MM.1S (cell line): ENCODE data around the gene SIRPG.

Source experiments
- EZH2phosphoT487 ChIP-seq: fragments of 300-600 bp; sonication (generic); IDR thresholded peaks from 2 replicates; pipeline ENCODE4 v1.6.1; 2018; ENCODE audit warnings: antibody characterized with exemption, low read length
- TF ChIP-seq, protein P1 (sequence below): fragments of 300-600 bp; sonication (generic); IDR thresholded peaks from 2 replicates; pipeline ENCODE4 v1.5.1; 2016; ENCODE audit warnings: antibody characterized with exemption, low read length, mixed read lengths

DNA sequence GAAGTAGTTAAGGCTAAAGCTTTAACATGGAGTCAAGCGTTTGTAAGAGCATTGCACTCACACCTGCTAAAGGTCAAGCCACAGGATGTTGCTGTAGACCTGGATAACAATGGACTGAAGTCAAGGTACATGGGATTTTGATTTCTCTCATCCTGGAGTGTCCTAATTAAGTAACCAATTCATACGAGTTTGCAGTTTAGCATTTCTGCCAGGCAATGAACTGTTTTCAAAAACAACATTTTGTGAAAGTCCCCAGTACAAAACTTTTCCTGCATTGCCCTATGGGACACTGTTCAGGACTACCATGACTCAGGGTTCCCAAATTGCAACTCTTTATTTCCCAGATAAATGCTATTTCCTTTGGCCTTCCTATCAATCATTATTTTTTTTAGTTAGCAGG lies 20.4 kb downstream of the SIRPG start:
- TF ChIP-seq, protein P1, sequence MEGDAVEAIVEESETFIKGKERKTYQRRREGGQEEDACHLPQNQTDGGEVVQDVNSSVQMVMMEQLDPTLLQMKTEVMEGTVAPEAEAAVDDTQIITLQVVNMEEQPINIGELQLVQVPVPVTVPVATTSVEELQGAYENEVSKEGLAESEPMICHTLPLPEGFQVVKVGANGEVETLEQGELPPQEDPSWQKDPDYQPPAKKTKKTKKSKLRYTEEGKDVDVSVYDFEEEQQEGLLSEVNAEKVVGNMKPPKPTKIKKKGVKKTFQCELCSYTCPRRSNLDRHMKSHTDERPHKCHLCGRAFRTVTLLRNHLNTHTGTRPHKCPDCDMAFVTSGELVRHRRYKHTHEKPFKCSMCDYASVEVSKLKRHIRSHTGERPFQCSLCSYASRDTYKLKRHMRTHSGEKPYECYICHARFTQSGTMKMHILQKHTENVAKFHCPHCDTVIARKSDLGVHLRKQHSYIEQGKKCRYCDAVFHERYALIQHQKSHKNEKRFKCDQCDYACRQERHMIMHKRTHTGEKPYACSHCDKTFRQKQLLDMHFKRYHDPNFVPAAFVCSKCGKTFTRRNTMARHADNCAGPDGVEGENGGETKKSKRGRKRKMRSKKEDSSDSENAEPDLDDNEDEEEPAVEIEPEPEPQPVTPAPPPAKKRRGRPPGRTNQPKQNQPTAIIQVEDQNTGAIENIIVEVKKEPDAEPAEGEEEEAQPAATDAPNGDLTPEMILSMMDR, result no peak
- no peak for TF ChIP-seq EZH2phosphoT487
